HepG2 (cell line): ENCODE data around the gene LDAF1.

Experiments used
- EZH2 ChIP-seq: conservative IDR thresholded peaks from 2 replicates; pipeline ENCODE4 v1.6.1; 2012; ENCODE audit warnings: mild to moderate bottlenecking, low read depth, low read length, moderate library complexity
- FLYWCH1 ChIP-seq: sonication (generic); formaldehyde crosslinking; IDR thresholded peaks from 2 replicates; pipeline ENCODE4 v1.8.1; 2023; ENCODE audit warnings: mild to moderate bottlenecking, missing genetic modification reagents
- FOXM1 ChIP-seq: sonication (generic); formaldehyde crosslinking; IDR thresholded peaks from 2 replicates; pipeline ENCODE4 v1.5.0; 2020; ENCODE audit warnings: missing genetic modification reagents
- GTF2F1 ChIP-seq: fragments of 150-350 bp; IDR thresholded peaks from 2 replicates; pipeline ENCODE4 v1.6.1; 2014; ENCODE audit warnings: low read length
- JUND ChIP-seq: sonication (generic); formaldehyde crosslinking; IDR thresholded peaks from 2 replicates; pipeline ENCODE4 v1.8.0; 2022; ENCODE audit warnings: mild to moderate bottlenecking, missing genetic modification reagents
- NFE2L1 ChIP-seq: sonication (generic); formaldehyde crosslinking; IDR thresholded peaks from 2 replicates; pipeline ENCODE4 v1.4.0; 2020; ENCODE audit warnings: missing genetic modification reagents, mild to moderate bottlenecking, borderline replicate concordance
- POLR2A ChIP-seq, 2 experiments: IDR thresholded peaks; 2 replicates each; pipeline ENCODE4 v1.6.1; 2011; ENCODE audit warnings: low read depth in 2 of 2, low read length in 2 of 2, mild to moderate bottlenecking in 1 of 2, moderate library complexity in 1 of 2; ENCODE audit not compliant: insufficient read depth in 1 of 2
- RARA ChIP-seq: IDR thresholded peaks from 2 replicates; pipeline ENCODE4 v1.6.1; 2016; ENCODE audit warnings: missing genetic modification reagents, missing compliant biosample characterization
- REST ChIP-seq, 2 experiments: IDR thresholded peaks; 2 replicates each; pipeline ENCODE4 v1.6.1; 2011 to 2012; ENCODE audit warnings: low read length in 2 of 2, borderline replicate concordance in 1 of 2, low read depth in 1 of 2, mild to moderate bottlenecking in 1 of 2, moderate library complexity in 1 of 2
- SIN3A ChIP-seq: IDR thresholded peaks from 2 replicates; pipeline ENCODE4 v1.6.1; 2011; ENCODE audit warnings: low read depth, mild to moderate bottlenecking, control low read depth, low read length, borderline replicate concordance
- ZNF138 ChIP-seq: sonication (generic); formaldehyde crosslinking; IDR thresholded peaks from 2 replicates; pipeline ENCODE4 v1.5.0; 2020; ENCODE audit warnings: mild to moderate bottlenecking, low read depth, missing genetic modification reagents
- ZNF567 ChIP-seq: sonication (generic); formaldehyde crosslinking; IDR thresholded peaks from 2 replicates; pipeline ENCODE4 v1.8.1; 2023; ENCODE audit warnings: mild to moderate bottlenecking, missing genetic modification reagents, borderline replicate concordance
- ZNF674 ChIP-seq: sonication (generic); formaldehyde crosslinking; IDR thresholded peaks from 2 replicates; pipeline ENCODE4 v1.5.0; 2020; ENCODE audit warnings: low read depth, mild to moderate bottlenecking, missing genetic modification reagents

- TF ChIP-seq JUND (no peak), EZH2 (no peak), FOXM1 (CRISPR knock-in tag) (no peak), ZNF138 (no peak), FLYWCH1 (CRISPR knock-in tag) (no peak), ZNF674 (CRISPR knock-in tag) (no peak), NFE2L1 (CRISPR knock-in tag) (no peak), RARA (no peak), REST (IDR thresholded peaks at IDR 0.05; ENCODE audit: borderline replicate concordance in 1 of 2, low read depth in 1 of 2, low read length in 2 of 2) (no peak), SIN3A (no peak), POLR2A (IDR thresholded peaks at IDR 0.05; ENCODE audit: insufficient read depth in 1 of 2, low read depth in 2 of 2, low read length in 2 of 2) (no peak), GTF2F1 (no peak), ZNF567 (CRISPR knock-in tag) (no peak)
Observed at GRCh38 chr16:21184834-21185233, 26.4 kb downstream of the LDAF1 start.
